ENCODE results near the gene RIC8A.

The RIC8A gene

GRCh38 chr11:244376-244775 lies 36.9 kb downstream of the RIC8A start:
- DNase-seq (ENCODE audit: low read depth in 2 of 2), result no peak

GRCh38 chr11:249062-249461 lies 41.6 kb downstream of the RIC8A start:
- DNase-seq (ENCODE audit: low read depth in 2 of 2), result no peak

- DNase-seq (ENCODE audit: low read depth in 2 of 2), result no peak
These were observed 42.8 kb downstream of the RIC8A start for GRCh38 chr11:250274-250673.

GRCh38 chr11:250740-251299 lies 43.3 kb downstream of the RIC8A start:
- DNase-seq (ENCODE audit: low read depth in 2 of 2), result peak; percentile 62 to 65

- DNase-seq (ENCODE audit: low read depth in 2 of 2), result no peak
These were observed 44.0 kb downstream of the RIC8A start for GRCh38 chr11:251550-251949.

DNA sequence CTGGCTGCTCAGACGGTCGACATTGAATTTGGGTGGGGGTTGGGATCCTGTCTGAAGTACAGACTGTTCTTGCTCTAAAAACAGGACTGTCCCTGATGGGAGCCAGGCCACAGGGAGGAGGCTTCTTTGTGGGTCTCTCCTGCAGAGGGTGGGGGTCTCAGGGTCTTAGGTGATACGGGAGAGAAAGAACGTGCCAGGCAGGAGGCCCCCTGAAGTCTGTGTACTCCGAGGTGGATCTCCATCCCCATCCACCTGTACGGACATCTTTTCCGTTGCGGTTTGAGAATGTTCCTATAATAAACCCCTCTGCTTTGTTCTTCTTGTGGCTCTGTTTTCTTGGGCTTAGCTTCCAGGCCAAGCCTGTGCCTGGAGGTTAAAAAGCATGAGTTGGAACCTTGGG lies 45.2 kb downstream of the RIC8A start:
- no peak for DNase-seq (ENCODE audit: low read depth in 2 of 2)

DNA sequence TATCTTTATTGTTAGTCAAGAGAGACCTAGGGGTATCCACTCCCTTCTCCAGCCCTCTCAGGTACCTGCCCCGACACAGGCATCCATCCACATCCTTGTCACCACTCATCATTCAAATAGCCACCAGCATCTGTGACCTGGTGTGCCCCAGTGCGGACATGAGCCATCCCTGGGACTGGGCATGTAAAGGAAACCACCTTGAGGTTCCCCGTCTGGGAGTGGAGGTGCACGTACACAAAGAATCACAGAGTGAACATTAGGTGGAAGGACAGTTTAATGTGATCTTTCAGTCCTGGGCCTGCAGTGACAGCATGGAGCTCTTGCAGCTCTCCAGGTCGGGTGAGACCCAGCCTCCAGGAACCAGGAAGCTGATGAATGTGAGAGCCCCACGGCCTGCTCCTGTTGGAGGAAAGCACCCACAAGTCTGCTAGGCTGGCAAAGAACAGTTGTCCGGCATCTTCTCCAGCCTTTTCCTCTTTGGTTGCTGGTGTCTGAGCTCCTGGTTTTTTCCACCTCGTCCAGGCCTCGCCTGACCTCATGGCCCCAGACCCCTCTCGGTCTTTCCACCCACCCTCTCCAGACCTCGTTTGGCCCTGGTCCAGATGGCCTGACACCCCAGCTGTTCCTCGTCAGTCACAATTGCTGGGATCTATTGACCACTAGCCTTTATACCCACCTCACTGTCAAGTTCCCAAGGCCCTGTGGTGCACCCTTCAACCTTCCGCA lies 45.8 kb downstream of the RIC8A start:
- no peak for DNase-seq (ENCODE audit: low read depth in 2 of 2)

GRCh38 chr11:253886-254270 lies 46.4 kb downstream of the RIC8A start:
- DNase-seq (ENCODE audit: low read depth in 2 of 2), result no peak

GRCh38 chr11:255176-255575 lies 47.7 kb downstream of the RIC8A start:
- no peak for DNase-seq (ENCODE audit: low read depth in 2 of 2)

- DNase-seq (ENCODE audit: low read depth in 2 of 2), result no peak
These were observed 48.3 kb downstream of the RIC8A start for GRCh38 chr11:255816-256215.

GRCh38 chr11:256952-257737 lies 49.6 kb downstream of the RIC8A start:
- DNase-seq (ENCODE audit: low read depth in 2 of 2), result no peak

DNA sequence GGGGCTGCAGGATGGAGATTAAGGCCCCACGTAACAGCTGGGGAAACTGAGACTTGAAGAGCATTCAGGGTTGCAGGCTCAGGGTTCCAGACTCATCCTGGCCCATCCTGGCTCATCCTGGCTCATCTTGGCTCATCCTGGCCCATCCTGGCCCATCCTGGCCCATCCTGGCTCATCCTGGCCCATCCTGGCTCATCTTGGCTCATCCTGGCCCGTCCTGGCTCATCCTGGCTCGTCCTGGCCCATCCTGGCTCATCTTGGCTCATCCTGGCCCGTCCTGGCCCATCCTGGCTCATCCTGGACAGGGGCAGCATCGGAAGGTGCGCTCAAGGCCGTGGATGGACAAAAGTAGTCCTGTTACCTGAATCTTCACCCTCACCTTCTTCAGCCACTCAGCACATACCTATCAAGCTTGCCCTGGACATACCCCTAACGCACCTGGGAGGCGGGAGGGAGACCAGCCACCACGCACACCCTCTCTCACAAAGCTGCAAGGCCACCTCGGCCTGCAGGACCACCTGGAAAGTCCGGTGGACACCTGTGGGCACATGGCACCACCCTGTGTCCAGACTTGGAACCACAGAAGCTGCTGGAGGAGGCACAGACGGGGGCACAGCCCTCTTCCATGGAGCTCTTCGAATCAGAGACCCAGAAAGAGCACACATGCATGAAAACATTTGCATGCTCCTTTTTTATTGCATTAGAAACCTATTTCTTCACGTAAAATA lies 50.4 kb downstream of the RIC8A start:
- no peak for DNase-seq (ENCODE audit: low read depth in 2 of 2)

- DNase-seq (ENCODE audit: low read depth in 2 of 2), result no peak
These were observed 51.9 kb downstream of the RIC8A start for GRCh38 chr11:259413-259812.

- DNase-seq (ENCODE audit: low read depth in 2 of 2), result no peak
These were observed 54.1 kb downstream of the RIC8A start for GRCh38 chr11:261624-262023.

Measured in activated CD4-positive, alpha-beta T cell treated with anti-CD3 and anti-CD28 coated beads for 24 hours (primary cell).